CD14-positive monocyte (primary cell): ENCODE data around the gene CBLN1. TPM values are rescaled to one million over a fixed set of nuclear protein-coding genes. Genes with fewer than 3 reads are reported as not detected.

Experiments used
- DNase-seq, 3 donors: peaks; one replicate each; pipeline ENCODE4 v3.0.0-alpha.2; 2011 to 2022
- H2AFZ ChIP-seq: 2 replicates; pipeline ENCODE4 v1.6.0; 2012; ENCODE audit warnings: mild to moderate bottlenecking, low read depth, low read length, inconsistent platforms; ENCODE audit not compliant: insufficient read depth, poor library complexity, severe bottlenecking
- H3K27ac ChIP-seq, 2 donors: 1 replicate in 1 of 2; 2 replicates in 1 of 2; pipeline ENCODE4 v1.5.1; 2012 to 2013; ENCODE audit warnings: low read length in 2 of 2, control low read depth in 1 of 2, inconsistent platforms in 1 of 2, low read depth in 1 of 2, mild to moderate bottlenecking in 1 of 2
- H3K27me3 ChIP-seq, 2 donors: one replicate each; pipeline versions ENCODE4 v1.6.0 to v1.6.1; 2011 to 2013; ENCODE audit warnings: low read length in 2 of 2; ENCODE audit not compliant: control insufficient read depth in 2 of 2, insufficient read depth in 2 of 2
- H3K36me3 ChIP-seq, 2 donors: replicated peaks in 1 of 2; 1 replicate in 1 of 2; 2 replicates in 1 of 2; pipeline versions ENCODE4 v1.5.1 to v1.6.1; 2012 to 2013; ENCODE audit warnings: low read length in 2 of 2, control low read depth in 1 of 2, inconsistent platforms in 1 of 2, mild to moderate bottlenecking in 1 of 2; ENCODE audit not compliant: insufficient read depth in 2 of 2, control insufficient read depth in 1 of 2
- H3K4me1 ChIP-seq, 2 donors: 1 replicate in 1 of 2; 2 replicates in 1 of 2; pipeline versions ENCODE4 v1.5.1 to v1.6.1; 2012 to 2013; ENCODE audit warnings: low read length in 2 of 2, control low read depth in 1 of 2, inconsistent platforms in 1 of 2, mild to moderate bottlenecking in 1 of 2, moderate library complexity in 1 of 2; ENCODE audit not compliant: insufficient read depth in 2 of 2, control insufficient read depth in 1 of 2
- H3K4me2 ChIP-seq: replicated peaks from 2 replicates; pipeline ENCODE3; 2012; ENCODE audit warnings: low read length, moderate library complexity, mild to moderate bottlenecking; ENCODE audit not compliant: poor library complexity, severe bottlenecking; ENCODE audit errors: extremely low read depth
- H3K4me3 ChIP-seq, 3 experiments: fragments of 200-600 bp in 1 of 3; sonication (generic) in 1 of 3; replicated peaks in 1 of 3; 1 replicate in 2 of 3; 2 replicates in 1 of 3; pipeline ENCODE4 v1.5.1; 2011 to 2013; ENCODE audit warnings: low read length in 3 of 3, mild to moderate bottlenecking in 3 of 3, control low read depth in 2 of 3, low read depth in 2 of 3, inconsistent platforms in 1 of 3, moderate library complexity in 1 of 3
- H3K79me2 ChIP-seq: 2 replicates; pipeline ENCODE4 v1.6.0; 2012; ENCODE audit warnings: mild to moderate bottlenecking, control low read depth, inconsistent platforms, low read length, moderate library complexity; ENCODE audit not compliant: insufficient read depth
- H3K9ac ChIP-seq: 2 replicates; pipeline ENCODE4 v1.6.0; 2017; ENCODE audit warnings: low read length, mild to moderate bottlenecking; ENCODE audit not compliant: insufficient read depth, poor library complexity, severe bottlenecking
- H3K9me3 ChIP-seq, 2 donors: replicated peaks in 1 of 2; 1 replicate in 1 of 2; 2 replicates in 1 of 2; pipeline versions ENCODE4 v1.5.1 to v1.6.1; 2012 to 2013; ENCODE audit warnings: low read length in 2 of 2, control low read depth in 1 of 2; ENCODE audit not compliant: control insufficient read depth in 1 of 2, insufficient read depth in 1 of 2
- H4K20me1 ChIP-seq: 2 replicates; pipeline ENCODE4 v1.6.0; 2012; ENCODE audit warnings: mild to moderate bottlenecking, low read length, control low read depth, moderate library complexity; ENCODE audit not compliant: insufficient read depth
- H3K27ac Mint-ChIP-seq, 7 donors: one replicate each; pipeline ENCODE4 v1.8.0; 2020; ENCODE audit warnings: mild to moderate bottlenecking in 7 of 7, mixed read lengths in 7 of 7, moderate library complexity in 6 of 7, inconsistent platforms in 2 of 7
- H3K27me3 Mint-ChIP-seq, 3 donors: one replicate each; pipeline ENCODE4 v1.8.0; 2021 to 2022; ENCODE audit warnings: low read depth in 3 of 3, mild to moderate bottlenecking in 3 of 3, mixed read lengths in 3 of 3, moderate library complexity in 3 of 3, inconsistent platforms in 1 of 3
- H3K36me3 Mint-ChIP-seq, 2 donors: one replicate each; pipeline ENCODE4 v1.8.0; 2020; ENCODE audit warnings: mixed read lengths in 2 of 2, inconsistent platforms in 1 of 2, mild to moderate bottlenecking in 1 of 2
- H3K4me1 Mint-ChIP-seq: one replicate; pipeline ENCODE4 v1.8.0; 2020; ENCODE audit warnings: mild to moderate bottlenecking, mixed read lengths
- H3K4me3 Mint-ChIP-seq, 2 donors: one replicate each; pipeline ENCODE4 v1.8.0; 2020; ENCODE audit warnings: mild to moderate bottlenecking in 2 of 2, mixed read lengths in 2 of 2, moderate library complexity in 1 of 2
- H3K9me3 Mint-ChIP-seq, 7 donors: one replicate each; pipeline ENCODE4 v1.8.0; 2020 to 2022; ENCODE audit warnings: mixed read lengths in 7 of 7, mild to moderate bottlenecking in 6 of 7, moderate library complexity in 6 of 7, inconsistent platforms in 2 of 7
- WGBS: methylation state at CpG from one replicate; pipeline ENCODE4 v1.1.5; 2013; ENCODE audit warnings: missing lambda C conversion rate; ENCODE audit not compliant: insufficient coverage; 5-methylcytosine and 5-hydroxymethylcytosine counted together
- intact Hi-C, 2 donors: fragments of 100-400 bp; cut with micrococcal nuclease; formaldehyde crosslinking; loops; one replicate each; pipeline versions ENCODE4 v1.15.0 to v1.15.1; 2023
- polyA plus RNA-seq, 3 donors: library from polyadenylated mRNA; depleted of rRNA in 1 of 3; unstranded in 2 of 3; stranded (reverse) in 1 of 3; fragments of 300-500 nt in 2 of 3; fragments of >200 nt in 1 of 3; fragmentation: Illumina TruSeq in 2 of 3; gene quantifications; 1 replicate in 2 of 3; 2 replicates in 1 of 3; pipeline ENCODE4 v1.2.3, GENCODE V29; 2012 to 2021
- TF ChIP-seq, protein P1 (sequence below): fragments of 200-600 bp; IDR thresholded peaks from one replicate; pipeline ENCODE4 v1.8.0; 2022; ENCODE audit warnings: antibody characterized with exemption, mild to moderate bottlenecking

CBLN1 gene
- polyA plus RNA-seq, 3 donors, result not detected

DNA sequence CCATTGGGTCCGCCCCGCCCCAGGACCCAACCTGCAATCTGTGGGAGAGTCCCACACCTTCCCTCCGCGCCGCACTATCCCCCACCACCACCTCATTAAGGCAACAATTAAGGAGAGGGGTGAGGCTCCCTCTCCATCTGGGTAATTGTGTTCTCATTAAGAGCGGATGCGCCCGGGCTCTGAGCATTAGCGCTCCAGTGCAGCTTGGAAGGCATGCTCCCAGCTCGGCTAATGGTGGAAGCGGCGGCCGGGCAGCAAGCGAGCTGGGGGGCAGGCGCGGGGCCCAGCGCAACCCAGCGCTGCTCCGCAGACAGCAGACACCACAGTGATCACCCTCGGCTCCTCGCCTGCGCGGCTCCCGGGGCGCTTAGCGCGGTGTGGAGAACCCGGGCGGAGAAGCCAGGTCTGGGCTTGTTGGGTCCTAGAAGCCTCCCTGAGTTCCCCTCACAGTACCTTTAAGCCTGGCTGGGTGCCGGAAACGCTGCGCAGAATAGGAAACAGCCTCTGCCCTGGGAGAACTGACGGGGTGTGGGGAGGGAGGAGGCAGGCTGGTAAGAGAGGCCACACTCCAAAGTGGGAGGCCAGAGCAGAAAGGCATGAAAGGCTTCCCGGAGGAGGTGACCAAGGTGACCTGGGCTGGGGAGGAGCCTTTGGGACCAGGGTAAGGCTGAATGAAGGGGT lies 6.4 kb downstream of the CBLN1 start:
- no peaks in the 10 kb centered on the region for H3K36me3 ChIP-seq
- intact Hi-C loops, result no loop called here
- no peak overlapping the region for H3K4me3 ChIP-seq
- TF ChIP-seq, protein P1, sequence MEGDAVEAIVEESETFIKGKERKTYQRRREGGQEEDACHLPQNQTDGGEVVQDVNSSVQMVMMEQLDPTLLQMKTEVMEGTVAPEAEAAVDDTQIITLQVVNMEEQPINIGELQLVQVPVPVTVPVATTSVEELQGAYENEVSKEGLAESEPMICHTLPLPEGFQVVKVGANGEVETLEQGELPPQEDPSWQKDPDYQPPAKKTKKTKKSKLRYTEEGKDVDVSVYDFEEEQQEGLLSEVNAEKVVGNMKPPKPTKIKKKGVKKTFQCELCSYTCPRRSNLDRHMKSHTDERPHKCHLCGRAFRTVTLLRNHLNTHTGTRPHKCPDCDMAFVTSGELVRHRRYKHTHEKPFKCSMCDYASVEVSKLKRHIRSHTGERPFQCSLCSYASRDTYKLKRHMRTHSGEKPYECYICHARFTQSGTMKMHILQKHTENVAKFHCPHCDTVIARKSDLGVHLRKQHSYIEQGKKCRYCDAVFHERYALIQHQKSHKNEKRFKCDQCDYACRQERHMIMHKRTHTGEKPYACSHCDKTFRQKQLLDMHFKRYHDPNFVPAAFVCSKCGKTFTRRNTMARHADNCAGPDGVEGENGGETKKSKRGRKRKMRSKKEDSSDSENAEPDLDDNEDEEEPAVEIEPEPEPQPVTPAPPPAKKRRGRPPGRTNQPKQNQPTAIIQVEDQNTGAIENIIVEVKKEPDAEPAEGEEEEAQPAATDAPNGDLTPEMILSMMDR, result no peak
- no peak overlapping the region for H3K9ac ChIP-seq
- Mint-ChIP-seq H3K27ac (no peak overlapping the region), H3K27me3 (peaks cover 74 to 79% (median 77%) of the 10 kb centered on the region in 3 donors), H3K4me3 (peak overlapping the region in 1 of 2 donors; percentile 71), H3K4me1 (no peaks in the 10 kb centered on the region), H3K36me3 (no peaks in the 10 kb centered on the region), H3K9me3 (peaks cover 0 to 26% (median 8%) of the 10 kb centered on the region in 7 donors)
- H2AFZ ChIP-seq, result no peak overlapping the region
- H4K20me1 ChIP-seq, result no peaks in the 10 kb centered on the region
- no peaks in the 10 kb centered on the region for H3K4me1 ChIP-seq
- H3K79me2 ChIP-seq, result no peaks in the 10 kb centered on the region
- no peak for DNase-seq
- peaks cover 68 to 78% of the 10 kb centered on the region in 2 donors for H3K27me3 ChIP-seq
- H3K27ac ChIP-seq, result no peak overlapping the region
- peaks cover 0 to 24% of the 10 kb centered on the region in 2 donors for H3K9me3 ChIP-seq
- no peak overlapping the region for H3K4me2 ChIP-seq
- WGBS, result 3% methylated on average over 27 of the region's 34 CpGs

DNA sequence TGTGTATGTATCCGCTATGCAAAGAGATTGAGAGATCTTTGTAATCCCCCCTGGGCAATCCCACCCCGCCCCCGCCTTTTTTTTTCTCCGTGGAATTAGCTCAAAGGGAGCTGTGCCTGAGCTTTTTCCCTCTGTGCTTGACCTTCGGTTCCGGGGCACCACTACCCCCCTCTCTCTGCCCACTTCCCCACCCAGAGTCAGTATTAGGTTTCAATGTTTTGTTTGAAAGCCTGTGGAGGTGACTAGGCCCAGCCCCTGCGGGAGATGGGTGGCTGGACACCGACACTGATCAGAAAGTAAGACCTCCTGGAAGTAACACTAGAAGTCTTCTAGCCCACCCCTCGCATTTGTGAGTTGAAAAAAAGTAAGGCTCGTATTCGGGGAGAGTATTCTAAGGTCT lies 7.0 kb downstream of the CBLN1 start:
- H3K27ac Mint-ChIP-seq, result no peak overlapping the region
- peaks cover 68 to 75% (median 73%) of the 10 kb centered on the region in 3 donors for H3K27me3 Mint-ChIP-seq
- DNase-seq, result no peak
- Histone ChIP-seq H3K9me3 (peaks cover 0 to 18% of the 10 kb centered on the region in 2 donors), H3K79me2 (no peaks in the 10 kb centered on the region), H2AFZ (no peak overlapping the region), H3K9ac (no peak overlapping the region), H3K4me1 (no peaks in the 10 kb centered on the region), H4K20me1 (no peaks in the 10 kb centered on the region), H3K36me3 (no peaks in the 10 kb centered on the region), H3K27me3 (peaks cover 63 to 72% of the 10 kb centered on the region in 2 donors), H3K27ac (no peak overlapping the region), H3K4me2 (no peak overlapping the region), H3K4me3 (no peak overlapping the region)
- peaks cover 0 to 26% (median 5%) of the 10 kb centered on the region in 7 donors for H3K9me3 Mint-ChIP-seq
- intact Hi-C loops, result no loop called here
- H3K4me3 Mint-ChIP-seq, result peak overlapping the region in 1 of 2 donors; percentile 27
- TF ChIP-seq, protein P1, result no peak
- WGBS, result no CpG with 5 or more reads among the region's 11 CpGs
- H3K4me1 Mint-ChIP-seq, result no peaks in the 10 kb centered on the region
- H3K36me3 Mint-ChIP-seq, result no peaks in the 10 kb centered on the region
